ENCODE results near the gene TPD52L2. TPM values are rescaled to one million over a fixed set of nuclear protein-coding genes. Genes with fewer than 3 reads are reported as not detected.
A peak's percentile ranks its signal among the peaks of the same experiment; 100 is the strongest.

The TPD52L2 gene
- total RNA-seq, 1 donor from 2014 or later = 73.8 TPM

GRCh38 chr20:63831993-63832686, 32.9 kb upstream of the TPD52L2 start:
- no peak for TF ChIP-seq CTCF (IDR thresholded peaks at IDR 0.05; ENCODE audit: unreplicated experiment)
- peaks cover 22% of the 10 kb centered on the region for H3K27me3 Mint-ChIP-seq (ENCODE audit: low read depth)
- DNase-seq (ENCODE audit: low spot score in 2 of 2, unreplicated experiment in 2 of 2) = peak in 1 of 2 experiments; percentile 63
- H3K4me3 Mint-ChIP-seq = peak overlapping the region; percentile 46
- H3K4me1 Mint-ChIP-seq = peaks cover 31% of the 10 kb centered on the region
- no peaks in the 10 kb centered on the region for H3K9me3 Mint-ChIP-seq
- H3K27ac Mint-ChIP-seq = no peak overlapping the region
- no peaks in the 10 kb centered on the region for H3K36me3 Mint-ChIP-seq

GRCh38 chr20:63833776-63834490, 31.1 kb upstream of the TPD52L2 start:
- H3K4me3 Mint-ChIP-seq = peak overlapping the region; percentile 26
- no peaks in the 10 kb centered on the region for H3K9me3 Mint-ChIP-seq
- H3K4me1 Mint-ChIP-seq = peaks cover 26% of the 10 kb centered on the region
- DNase-seq (ENCODE audit: low spot score in 2 of 2, unreplicated experiment in 2 of 2) = no peak
- no peak for TF ChIP-seq CTCF (IDR thresholded peaks at IDR 0.05; ENCODE audit: unreplicated experiment)
- H3K27me3 Mint-ChIP-seq (ENCODE audit: low read depth) = peaks cover 12% of the 10 kb centered on the region
- no peaks in the 10 kb centered on the region for H3K36me3 Mint-ChIP-seq
- H3K27ac Mint-ChIP-seq = peak overlapping the region; percentile 21

GRCh38 chr20:63834491-63834880, 30.6 kb upstream of the TPD52L2 start:
- no peak for DNase-seq (ENCODE audit: low spot score in 2 of 2, unreplicated experiment in 2 of 2)
- H3K9me3 Mint-ChIP-seq = no peaks in the 10 kb centered on the region
- peak overlapping the region; percentile 21 for H3K27ac Mint-ChIP-seq
- peaks cover 22% of the 10 kb centered on the region for H3K4me1 Mint-ChIP-seq
- no peaks in the 10 kb centered on the region for H3K36me3 Mint-ChIP-seq
- peaks cover 7% of the 10 kb centered on the region for H3K27me3 Mint-ChIP-seq (ENCODE audit: low read depth)
- TF ChIP-seq CTCF (IDR thresholded peaks at IDR 0.05; ENCODE audit: unreplicated experiment) = no peak
- H3K4me3 Mint-ChIP-seq = no peak overlapping the region

GRCh38 chr20:63835021-63835858, 29.8 kb upstream of the TPD52L2 start:
- peaks cover 15% of the 10 kb centered on the region for H3K4me1 Mint-ChIP-seq
- H3K4me3 Mint-ChIP-seq = no peak overlapping the region
- H3K27me3 Mint-ChIP-seq (ENCODE audit: low read depth) = no peaks in the 10 kb centered on the region
- no peak for TF ChIP-seq CTCF (IDR thresholded peaks at IDR 0.05; ENCODE audit: unreplicated experiment)
- no peaks in the 10 kb centered on the region for H3K9me3 Mint-ChIP-seq
- H3K27ac Mint-ChIP-seq = no peak overlapping the region
- H3K36me3 Mint-ChIP-seq = no peaks in the 10 kb centered on the region
- peak; percentile 65 to 76 for DNase-seq (ENCODE audit: low spot score in 2 of 2, unreplicated experiment in 2 of 2)

GRCh38 chr20:63836458-63837344, 28.4 kb upstream of the TPD52L2 start:
- no peak for DNase-seq (ENCODE audit: low spot score in 2 of 2, unreplicated experiment in 2 of 2)
- no peak for TF ChIP-seq CTCF (IDR thresholded peaks at IDR 0.05; ENCODE audit: unreplicated experiment)

More at GRCh38 chr20:63836458-63837344, 28.4 kb upstream of the TPD52L2 start:
- Mint-ChIP-seq H3K27ac (peak overlapping the region; percentile 34), H3K4me3 (no peak overlapping the region), H3K36me3 (no peaks in the 10 kb centered on the region), H3K27me3 (ENCODE audit: low read depth) (no peaks in the 10 kb centered on the region), H3K9me3 (no peaks in the 10 kb centered on the region), H3K4me1 (peaks cover 15% of the 10 kb centered on the region)
